GM18858 (cell line): Measurements from ENCODE around the gene MRGPRE.

Source experiments
- ATAC-seq: cut with Tn5 transposase; IDR thresholded peaks from one replicate; pipeline ENCODE4 v1.9.1; 2021; ENCODE audit not compliant: unreplicated experiment

Gene MRGPRE

DNA sequence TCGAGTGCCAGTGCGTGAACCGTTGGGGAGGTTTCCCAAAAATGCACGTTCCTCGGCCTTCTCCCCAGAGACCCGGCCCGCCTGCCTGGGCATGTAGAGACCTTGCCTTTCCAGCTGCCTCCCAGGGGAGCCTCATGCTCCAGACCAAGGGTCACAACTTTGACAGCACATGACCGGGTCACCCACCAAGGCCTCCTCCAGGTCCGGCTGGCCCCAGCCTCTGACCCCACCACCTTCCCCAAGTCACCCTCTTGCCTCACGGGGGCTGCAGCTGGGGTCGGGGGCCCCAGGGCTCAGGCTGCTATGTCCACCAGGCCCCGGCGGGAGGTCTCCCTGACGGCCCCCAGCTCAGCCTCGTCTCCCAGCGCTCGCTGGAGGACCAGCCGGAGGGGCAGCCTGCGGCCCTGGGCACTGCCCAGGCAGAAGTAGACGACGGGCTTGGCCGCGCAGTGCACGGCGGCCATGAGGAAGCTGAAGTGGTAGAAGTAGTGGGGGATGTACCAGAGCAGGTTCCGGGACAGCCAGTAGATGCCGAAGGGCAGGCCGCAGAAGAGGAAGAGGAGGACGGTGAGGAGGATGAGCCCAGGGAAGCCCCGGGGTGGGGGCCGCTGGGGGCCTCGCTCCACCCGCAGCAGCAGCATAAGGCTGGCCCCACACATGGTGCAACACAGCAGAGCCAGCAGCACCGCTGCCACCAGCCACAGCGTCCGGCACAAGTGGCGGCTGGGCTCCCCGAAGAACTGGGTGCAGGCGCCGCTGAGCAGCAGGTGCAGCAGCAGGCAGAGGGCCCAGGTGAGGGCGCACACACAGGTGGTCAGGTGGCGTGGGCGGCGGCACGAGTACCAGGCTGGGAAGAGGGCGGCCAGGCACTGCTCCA is 4.4 kb downstream of the MRGPRE start:
- ATAC-seq: no peak

DNA sequence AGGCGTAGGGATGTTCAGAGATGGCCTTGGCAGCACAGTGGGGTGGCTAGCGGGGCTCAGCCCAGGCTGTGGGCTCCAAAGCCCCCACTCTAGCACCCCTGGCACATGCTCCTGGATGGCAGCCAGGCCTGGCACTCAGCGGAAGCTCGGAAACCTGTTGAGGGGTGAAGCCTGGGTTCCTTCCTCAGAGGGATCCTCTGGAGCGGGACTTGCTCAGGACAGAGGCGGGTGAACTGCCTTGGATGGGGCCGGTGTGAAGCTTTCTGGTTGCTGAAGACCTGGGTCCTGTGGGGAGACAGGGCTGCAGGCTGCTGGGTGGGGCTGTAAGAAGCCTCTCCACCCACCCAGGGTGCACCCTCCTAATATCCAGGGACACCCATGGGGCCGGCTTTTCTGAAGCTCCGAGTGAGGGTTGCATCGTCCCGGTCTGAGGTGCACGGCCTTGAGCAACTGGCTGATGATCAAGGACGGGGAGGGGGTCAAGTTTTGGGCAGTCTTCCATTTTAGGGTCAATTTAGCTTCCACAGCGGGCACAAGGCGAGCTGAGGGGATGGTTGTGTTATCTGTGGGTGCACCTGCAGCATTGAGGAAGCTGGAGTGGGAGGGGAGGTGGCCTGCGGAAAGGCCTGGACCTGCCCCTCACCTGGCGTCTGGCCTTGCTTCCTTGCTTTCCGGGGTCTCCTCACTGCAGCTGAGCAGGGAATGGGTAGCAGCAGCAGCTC is 5.2 kb downstream of the MRGPRE start:
- ATAC-seq: no peak

DNA sequence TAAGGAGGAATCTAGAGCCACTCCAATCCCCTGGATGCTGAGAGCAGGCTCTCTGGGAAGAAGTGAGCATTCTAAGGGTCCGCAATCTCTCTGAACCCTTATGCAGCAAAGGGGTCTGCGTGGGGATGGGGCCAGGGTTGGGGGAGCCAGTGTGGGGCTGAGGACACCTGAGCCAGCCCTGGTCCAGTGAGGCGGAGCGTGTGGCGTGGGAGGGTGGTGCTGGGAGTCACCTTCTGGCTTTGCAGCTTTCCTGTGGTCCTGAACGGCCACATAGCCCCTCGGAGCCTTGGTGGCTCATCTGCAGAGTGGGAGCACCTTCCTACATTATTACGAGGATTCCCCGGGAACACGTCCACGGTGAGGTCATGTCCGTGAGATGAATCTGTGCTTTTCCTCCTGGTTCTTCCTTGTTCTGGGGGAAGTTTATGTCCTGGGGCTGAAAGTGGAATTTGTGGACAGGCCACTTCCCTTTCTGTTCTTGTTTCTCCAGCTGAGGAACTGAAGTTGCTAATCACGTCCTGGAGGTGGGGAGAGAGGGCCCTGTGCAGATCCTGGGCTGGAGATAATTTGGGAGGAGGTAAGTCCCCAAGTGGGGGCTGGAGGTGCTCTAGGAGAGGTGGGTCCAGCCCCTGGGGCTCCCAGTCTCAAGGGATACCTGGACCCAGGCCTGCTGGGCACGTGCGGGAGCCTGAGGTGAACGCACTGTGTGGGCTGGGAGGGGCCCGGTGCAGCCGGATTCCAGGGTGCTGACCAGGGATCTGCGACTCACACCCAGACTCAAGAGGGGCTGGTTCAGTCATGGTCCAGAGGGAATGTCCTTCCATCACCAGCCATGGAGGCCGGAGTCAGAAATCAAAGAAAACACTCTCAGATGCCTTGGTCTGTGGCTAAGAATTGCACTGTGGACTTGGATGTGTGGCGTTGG is 6.1 kb downstream of the MRGPRE start:
- ATAC-seq: no peak

DNA sequence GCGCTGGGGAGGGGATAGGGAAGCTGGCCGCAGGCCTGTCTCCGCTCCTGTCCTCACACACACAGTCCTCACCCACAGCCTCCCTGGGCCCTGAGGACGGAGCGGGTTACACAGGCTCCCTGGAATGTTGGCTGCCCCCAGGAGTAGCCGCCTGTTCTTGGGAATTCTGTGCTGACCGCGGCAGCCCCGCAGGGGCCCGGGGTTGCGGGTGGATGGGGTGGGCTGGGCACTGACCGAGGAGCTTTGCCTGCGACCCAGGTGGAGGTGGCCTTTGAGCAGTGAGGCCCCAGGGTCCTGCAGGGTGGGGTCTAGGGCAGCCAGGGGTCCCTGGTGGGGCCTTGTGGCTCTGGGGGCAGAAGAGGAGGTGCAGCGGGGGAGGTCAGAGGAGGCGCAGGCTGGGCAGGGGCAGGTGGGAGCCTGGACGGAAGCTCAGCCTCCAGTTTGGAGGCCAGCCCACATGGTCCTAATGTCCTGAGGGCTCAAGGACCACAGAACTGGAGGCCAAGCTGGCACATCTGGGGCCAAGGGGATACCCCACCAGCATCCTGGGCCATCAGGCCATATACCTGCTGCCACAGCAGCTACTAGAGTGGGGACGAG is 7.0 kb downstream of the MRGPRE start:
- no peak for ATAC-seq

DNA sequence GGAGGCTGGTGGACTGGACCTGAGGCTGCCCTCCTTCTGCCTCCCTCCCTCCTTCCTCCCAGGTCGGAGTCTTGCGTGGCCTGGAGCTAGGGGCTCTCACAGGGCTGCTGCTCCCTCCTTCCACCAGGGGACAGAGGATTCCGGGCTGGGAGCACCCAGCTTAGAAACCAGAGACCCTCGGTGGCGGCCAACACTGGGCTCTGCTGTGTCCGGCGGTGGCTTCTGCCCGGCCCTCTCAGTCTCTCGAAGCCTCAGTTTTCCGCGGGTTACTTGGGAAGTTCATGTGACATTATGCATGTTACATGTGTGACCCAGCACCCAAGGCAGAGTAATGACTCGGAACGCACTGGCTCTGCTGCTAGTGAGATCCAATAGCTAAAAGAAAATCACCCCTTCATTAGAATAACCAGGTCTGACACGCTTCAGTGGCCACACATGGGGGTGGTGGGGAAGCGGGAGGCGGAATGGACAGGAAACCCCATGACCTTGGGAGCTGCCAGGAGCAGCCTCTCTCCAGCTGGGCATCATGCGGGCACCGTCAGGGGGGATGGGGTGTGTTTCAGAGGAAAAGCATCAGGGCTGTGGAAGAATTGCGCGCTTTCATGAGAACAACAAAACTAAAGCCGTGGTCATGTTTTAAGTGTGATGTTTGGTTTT is 7.7 kb downstream of the MRGPRE start:
- ATAC-seq: no peak

DNA sequence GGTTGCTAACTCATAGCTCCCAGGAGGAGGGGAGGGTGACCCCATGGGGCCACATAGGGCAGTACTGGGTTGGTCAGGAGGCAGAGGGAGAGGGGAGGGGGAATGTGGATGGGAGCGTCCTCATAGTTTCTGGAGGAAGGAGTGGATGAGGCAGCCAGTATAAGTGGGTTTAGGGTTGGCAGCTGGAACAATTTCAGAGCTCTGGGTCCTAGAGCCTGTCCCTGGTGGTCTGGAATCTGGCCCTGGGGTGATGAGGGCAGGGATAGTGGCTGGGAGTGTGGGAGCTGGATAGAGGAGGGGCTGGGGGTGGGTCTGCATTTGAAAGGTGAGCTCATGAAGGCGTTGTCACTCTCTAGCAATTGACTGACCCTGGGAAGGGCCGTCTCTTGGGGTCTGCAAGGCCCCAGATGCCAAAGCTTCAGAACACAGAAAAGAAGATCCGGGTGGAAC is 8.3 kb downstream of the MRGPRE start:
- ATAC-seq: no peak

DNA sequence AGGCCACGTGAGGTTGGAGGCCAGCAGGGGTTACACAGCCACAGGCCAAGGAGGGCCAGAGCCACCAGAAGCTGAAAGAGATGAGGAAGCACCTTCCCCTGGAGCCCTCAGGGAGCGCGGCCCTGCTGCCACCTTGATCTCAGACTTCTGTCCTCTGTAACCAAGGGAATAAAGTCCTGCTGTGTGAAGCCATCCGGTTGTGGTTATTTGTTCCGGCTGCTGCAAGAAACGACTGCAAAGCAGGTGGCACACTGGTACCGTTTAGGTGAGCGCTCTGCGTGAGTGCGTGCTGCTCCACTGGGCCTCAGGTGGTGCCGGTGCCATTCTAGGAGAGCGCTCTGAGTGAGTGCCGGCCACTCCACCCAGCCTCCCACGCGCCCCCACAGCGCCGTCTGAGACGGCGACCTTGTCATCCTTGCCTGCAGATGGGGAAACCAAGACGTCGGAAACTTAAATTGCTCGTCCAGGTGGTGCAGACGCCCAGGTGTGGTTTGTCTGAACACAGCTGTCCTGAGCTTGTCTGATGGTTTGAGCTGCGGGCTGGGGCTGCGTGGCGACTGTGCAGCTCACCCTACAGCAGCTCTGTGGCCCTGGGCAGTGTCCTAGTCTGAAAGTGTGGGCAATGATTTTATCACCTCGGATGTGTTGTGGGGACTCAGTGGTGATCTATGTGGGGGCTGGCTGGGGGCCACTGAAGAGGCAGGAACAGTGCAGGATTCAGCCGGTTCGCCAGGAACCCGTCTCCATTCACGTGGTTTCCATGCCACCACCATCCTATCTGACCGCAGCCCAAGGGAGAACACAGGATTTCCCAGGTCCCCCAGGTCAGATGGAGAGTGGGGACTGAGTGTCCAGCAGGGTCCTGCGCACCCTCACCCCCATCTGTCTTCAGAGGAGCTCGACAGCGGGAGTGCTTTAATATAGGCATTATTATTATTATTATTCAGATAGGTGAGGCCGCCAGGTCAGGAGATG is 9.0 kb downstream of the MRGPRE start:
- no peak for ATAC-seq

DNA sequence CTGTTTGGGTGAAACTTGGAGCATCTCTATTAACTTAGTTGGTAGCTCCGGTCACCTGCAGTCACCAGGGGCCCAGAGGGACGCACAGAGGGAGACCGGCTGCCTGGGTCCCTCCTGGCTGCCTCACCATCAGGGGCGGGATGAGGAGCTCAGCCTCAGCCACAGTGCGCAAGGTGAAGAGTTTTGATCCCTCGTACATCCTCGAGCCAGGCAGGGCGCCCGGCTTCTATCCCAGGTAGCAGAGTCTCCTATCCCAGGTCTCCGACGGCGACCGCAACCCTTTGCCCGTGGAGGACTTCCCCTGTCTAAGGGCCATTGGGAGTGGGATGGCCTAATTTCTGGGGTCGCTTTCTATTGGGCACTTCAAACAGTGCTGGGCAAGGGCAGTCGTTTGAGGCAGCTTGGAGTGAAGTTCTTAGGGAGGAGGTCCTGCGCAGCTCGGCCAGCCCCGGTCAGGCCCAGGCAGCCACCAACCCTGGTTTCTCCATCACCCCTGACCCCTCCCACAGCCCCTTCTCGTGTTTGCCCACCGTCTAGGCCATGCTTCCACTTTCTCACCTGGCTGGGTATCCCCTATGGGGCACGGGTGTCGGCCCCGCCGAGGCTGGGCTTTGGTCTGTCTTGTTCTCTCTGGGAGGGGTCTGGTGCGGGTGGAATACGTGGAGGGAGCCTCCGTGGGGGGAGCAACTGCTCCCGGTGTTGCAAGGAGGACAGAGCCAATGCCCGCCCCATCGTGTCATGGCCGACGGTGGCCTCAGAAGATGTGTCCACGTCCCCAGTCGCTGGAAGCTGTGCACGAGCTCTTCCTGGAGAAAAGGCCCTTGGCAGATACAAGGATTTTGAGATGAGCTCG is 10.0 kb downstream of the MRGPRE start:
- no peak for ATAC-seq

DNA sequence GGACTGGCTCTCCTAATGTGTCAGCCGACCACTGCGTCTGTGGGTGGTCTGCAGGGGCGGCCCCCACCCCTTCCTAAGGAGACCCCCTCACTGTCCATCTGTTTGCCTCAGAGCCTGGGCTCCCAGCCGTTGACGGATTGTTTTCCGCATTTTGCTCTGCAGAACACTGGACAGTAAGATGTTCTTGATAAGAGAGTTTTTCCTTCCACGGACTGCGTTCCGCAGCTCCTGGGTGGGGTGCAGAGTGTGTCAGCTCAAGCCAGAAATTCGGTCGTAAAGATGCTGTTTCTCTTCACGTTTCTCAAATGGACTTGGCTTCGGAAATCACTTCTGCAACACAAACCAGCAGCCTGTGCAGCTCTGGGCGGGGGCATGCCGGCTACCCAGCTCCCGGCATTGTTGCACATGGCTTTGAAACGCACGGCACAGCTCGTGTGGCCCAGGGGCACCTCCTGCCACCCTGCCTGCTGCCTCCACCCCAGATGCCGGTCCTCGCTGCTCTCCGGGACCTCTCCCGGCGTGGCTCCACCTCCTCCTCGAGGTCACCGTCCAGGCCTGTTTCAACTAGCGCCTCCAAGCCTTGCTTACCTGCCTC is 10.7 kb downstream of the MRGPRE start:
- no peak for ATAC-seq

DNA sequence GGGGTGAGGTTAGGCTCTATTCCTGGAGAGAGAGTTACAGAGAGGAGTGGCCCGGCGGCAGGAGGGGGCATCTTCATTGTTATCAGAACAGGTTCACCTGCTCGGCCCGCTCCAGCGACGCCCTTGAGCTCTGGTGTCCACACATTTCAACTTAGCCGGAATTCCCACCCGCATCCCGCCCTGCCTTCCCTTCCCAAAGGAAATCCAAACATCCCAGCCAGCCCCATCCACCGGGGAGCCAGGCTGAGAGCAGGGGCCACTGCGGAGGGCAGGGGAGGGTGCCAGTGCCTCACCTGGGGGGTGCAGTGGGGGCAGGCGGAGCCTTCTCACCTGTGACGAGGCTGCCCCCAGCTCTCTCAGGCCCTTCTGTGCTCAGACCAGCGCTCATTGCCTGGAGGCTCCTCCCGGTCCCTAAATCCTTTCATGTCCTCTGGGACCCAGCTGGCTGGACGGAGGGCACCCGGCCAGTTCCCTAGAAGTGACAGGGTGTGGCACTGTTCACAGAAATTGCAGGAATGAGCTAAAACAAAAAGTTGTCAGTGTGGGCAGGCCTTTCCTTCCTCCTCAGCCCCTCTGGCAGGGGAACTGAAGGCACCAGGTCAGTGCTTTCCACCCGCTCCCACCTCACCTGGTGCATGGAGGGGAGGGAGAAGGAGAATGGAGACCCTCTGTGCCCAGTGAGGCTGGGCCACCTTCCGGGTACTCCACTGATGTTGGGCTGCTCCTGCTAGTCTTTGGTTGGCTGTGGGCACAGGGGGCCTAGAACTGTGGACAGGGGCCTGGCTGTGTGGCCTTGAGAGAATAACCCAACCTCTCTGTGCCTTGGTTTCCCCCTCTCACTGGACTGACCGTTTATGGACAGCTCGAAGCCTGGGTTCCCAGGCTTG is 11.5 kb downstream of the MRGPRE start:
- no peak for ATAC-seq

DNA sequence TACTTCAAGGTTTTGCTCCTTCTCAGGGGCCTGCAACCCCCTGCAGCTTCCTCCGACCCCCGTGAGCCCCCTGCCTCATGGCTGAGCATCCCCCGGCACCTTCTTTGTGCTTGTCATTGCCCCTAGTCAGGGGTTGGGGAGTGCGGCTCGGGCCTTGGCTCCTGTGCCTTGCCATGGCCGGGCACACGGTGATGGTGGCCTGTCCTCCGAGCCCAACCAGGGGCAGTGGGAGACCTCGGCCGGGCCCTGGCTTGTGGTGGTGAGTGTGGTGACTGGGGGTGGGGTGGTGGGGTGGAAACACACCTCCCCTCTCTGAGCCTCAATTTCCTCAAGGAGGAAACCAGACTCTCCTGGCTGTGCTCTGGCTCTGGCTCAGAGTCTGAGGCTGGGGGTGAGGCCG is 12.1 kb downstream of the MRGPRE start:
- no peak for ATAC-seq

DNA sequence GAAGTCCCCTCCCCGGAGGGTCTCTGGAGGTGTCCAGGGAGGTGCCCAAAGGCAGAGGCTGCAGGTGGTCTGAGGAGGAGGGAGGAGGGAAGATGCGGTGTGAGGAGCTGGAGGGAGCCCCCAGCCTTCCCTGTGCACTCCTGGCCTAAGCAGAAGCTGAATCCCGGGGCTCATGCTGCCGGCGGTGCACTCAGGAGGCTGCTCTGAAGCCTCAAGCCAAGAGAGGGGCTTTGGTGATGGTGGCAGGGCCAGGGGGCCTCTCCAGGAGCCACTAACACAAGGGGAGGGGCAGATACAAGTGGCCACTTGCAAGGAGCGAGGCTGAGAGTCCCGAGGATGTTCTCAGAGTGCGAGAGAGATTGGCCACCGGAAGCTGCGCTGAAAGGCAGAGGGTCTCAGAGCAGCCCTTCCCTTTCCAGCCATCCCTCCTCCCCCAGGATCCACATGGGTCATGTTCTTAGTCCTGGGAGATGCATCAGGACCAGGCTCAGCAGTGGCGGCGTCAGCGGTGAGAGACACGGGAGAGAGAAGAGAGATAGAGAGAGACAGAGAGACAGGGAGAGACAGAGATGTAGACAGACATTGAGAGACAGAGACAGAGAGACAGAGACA is 12.8 kb downstream of the MRGPRE start:
- ATAC-seq: no peak

DNA sequence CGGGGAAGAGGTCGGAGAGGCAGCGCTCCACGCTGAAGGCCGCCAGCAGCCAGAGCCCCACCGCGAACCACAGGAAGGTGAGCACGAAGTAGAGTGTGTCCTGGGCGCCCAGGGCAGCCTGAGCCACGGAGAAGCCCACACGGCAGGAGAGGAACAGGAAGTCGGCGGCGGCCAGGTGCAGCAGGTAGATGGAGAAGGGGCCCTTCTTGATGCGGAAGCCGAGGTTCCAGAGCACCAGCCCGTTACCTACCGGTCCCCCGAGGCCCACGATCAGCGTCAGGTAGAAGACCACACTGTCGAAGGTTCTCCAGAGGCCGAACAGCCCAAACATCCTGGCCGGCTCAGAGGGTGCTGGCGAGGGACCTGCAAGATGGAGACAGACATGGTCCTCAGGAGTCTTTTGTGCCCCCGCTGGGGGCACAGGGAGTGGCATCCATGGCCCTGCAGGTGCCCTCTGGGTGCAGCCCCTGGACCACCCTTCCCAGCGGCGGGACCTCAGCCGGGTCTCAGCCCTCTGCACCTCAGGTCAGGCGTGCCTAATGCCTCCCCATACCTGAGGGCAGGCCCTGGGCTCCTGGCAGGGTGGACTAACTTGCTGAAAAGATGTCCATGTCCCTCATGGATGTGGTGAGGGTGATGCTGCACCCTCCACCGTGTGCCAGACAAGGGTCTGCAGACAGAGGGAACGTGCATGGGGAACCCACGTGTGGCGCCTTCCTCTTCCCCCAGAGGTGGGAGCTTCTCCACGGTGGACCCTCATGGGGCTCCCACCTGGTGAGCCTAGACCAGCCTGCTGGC is 13.5 kb downstream of the MRGPRE start, which contains the start of gene MRGPRG:
TSS of gene MRGPRG (minus strand) at position 331 of the 798 bp plus-strand sequence. CDS start at position 331, 0 bp downstream.
- no peak for ATAC-seq

DNA sequence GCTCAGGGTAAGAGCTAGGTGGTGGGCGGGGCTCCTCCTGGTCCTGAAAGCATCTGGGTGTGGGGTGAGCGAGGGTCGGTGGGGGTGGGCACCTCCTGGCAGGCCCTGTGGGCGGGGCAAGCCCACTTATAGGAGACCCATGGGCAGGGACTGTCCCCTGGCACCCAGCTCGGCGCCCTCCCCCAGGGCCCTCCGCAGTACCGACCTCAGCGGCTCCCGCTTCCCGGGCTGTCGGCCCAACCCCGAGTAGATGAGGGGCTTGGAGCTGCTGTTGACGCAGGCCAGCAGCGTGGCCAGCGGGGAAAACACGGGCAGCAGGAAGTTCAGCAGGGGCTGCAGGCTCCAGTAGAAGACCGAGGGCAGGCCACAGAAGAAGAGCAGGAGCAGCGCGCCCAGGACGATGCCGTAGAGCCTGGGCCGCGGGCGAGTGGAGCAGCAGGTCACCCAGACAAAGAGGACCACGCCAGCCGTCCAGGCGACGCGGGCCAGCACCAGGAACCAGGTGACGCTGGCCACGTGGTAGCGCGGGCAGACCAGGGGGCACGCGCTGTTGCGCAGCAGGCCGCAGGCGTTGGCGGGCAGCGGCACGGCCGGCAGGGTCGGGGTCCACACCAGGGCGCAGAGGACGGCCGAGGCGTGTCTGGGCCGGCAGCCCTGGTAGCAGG is 14.3 kb downstream of the MRGPRE start:
- no peak for ATAC-seq

DNA sequence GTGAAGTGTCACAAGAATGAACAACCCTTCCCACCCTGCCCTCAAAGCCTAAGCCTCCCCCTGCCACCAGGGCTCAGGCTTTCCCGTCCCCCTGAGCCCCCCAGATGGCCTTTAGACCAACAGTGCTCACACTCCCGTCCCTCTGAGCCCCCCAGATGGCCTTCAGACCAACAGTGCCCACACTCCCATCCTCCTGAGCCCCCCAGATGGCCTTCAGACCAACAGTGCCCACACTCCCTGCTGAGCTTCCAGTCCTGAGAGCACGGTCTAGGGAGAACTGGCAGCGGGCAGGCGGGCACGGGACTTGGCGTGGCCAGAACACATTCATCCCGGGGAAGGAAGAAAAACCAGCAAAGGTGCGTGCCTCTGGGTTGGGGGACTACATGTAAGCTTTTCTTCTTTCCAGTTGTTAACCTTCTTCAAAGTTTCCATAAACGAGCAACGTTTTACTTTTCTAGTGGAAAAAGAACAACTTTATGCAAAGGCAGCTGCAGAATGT is 16.1 kb downstream of the MRGPRE start:
- ATAC-seq: no peak
